ENCODE measurements around the gene CD9. TPM values are rescaled to one million over a fixed set of nuclear protein-coding genes. Genes with fewer than 3 reads are reported as not detected.
"Not testable (repeated sequence)": the region's sequence is repeated elsewhere in the genome, so short reads cannot be mapped to it uniquely, and the experiment has no call there.

The CD9 gene
- 45.9 TPM for polyA plus RNA-seq (ENCODE audit: insufficient read length)

GRCh38 chr12:6200256-6201212 is at the start of gene CD9:
TSS of gene CD9 (plus strand) at chr12:6200400. CDS start at chr12:6200500, 100 bp downstream.
- no peak for DNase-seq

- DNase-seq, result no peak
Measured at GRCh38 chr12:6154730-6155459, 45.3 kb upstream of the CD9 start.

- DNase-seq, result no peak
Measured at GRCh38 chr12:6157482-6157881, 42.7 kb upstream of the CD9 start.

- no peak for DNase-seq
Measured at GRCh38 chr12:6158255-6158654, 41.9 kb upstream of the CD9 start.

- no peak for DNase-seq
Measured at GRCh38 chr12:6158749-6159148, 41.5 kb upstream of the CD9 start.

- DNase-seq, result not testable (repeated sequence)
Measured at GRCh38 chr12:6159166-6160011, 40.8 kb upstream of the CD9 start.

GRCh38 chr12:6160049-6160649 is 40.1 kb upstream of the CD9 start:
- not testable (repeated sequence) for DNase-seq

GRCh38 chr12:6161124-6161882 is 38.9 kb upstream of the CD9 start:
- no peak for DNase-seq

- no peak for DNase-seq
Measured at GRCh38 chr12:6163416-6164060, 36.7 kb upstream of the CD9 start.

- no peak for DNase-seq
Measured at GRCh38 chr12:6165395-6165794, 34.8 kb upstream of the CD9 start.

GRCh38 chr12:6166808-6167207 is 33.4 kb upstream of the CD9 start:
- no peak for DNase-seq

- DNase-seq, result no peak
Measured at GRCh38 chr12:6167327-6168280, 32.6 kb upstream of the CD9 start.

GRCh38 chr12:6171409-6172015 is 28.7 kb upstream of the CD9 start:
- no peak for DNase-seq

- DNase-seq, result no peak
Measured at GRCh38 chr12:6172086-6172485, 28.1 kb upstream of the CD9 start.

GRCh38 chr12:6172862-6173261 is 27.3 kb upstream of the CD9 start:
- DNase-seq, result no peak

- DNase-seq, result no peak
Measured at GRCh38 chr12:6177642-6178358, 22.4 kb upstream of the CD9 start.

GRCh38 chr12:6178981-6179761 is 21.0 kb upstream of the CD9 start:
- DNase-seq, result no peak
